ENCODE data around the gene BCL2L13.

DNA sequence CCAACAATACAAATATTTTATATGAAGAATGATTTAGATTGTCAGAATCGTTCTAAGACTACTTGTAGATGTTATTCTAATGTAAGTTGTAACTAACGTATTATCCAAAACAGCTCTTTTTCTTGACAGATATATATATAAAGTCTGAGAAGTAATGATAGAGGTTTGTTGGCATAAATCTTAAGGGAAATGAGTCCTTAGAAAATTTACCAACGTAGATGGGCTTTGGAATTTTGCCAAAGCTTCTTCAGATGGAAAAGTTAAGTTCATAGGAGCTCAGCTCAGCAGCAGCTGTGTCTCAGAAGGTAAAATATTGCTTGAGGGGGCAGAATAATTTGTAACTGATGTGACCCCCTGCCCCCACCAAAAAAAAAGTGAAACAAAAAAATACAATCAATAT lies 69.0 kb downstream of the BCL2L13 start:
- TF ChIP-seq, protein P1, sequence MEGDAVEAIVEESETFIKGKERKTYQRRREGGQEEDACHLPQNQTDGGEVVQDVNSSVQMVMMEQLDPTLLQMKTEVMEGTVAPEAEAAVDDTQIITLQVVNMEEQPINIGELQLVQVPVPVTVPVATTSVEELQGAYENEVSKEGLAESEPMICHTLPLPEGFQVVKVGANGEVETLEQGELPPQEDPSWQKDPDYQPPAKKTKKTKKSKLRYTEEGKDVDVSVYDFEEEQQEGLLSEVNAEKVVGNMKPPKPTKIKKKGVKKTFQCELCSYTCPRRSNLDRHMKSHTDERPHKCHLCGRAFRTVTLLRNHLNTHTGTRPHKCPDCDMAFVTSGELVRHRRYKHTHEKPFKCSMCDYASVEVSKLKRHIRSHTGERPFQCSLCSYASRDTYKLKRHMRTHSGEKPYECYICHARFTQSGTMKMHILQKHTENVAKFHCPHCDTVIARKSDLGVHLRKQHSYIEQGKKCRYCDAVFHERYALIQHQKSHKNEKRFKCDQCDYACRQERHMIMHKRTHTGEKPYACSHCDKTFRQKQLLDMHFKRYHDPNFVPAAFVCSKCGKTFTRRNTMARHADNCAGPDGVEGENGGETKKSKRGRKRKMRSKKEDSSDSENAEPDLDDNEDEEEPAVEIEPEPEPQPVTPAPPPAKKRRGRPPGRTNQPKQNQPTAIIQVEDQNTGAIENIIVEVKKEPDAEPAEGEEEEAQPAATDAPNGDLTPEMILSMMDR (IDR thresholded peaks at IDR 0.05), result no peak
- TF ChIP-seq EP300 (IDR thresholded peaks at IDR 0.05) (no peak), POLR2AphosphoS5 (IDR thresholded peaks at IDR 0.05) (no peak), POLR2A (IDR thresholded peaks at IDR 0.05) (no peak)
